Suprapubic skin (tissue), 4 donors: Measurements from ENCODE around the gene OSBP2. TPM values are rescaled to one million over a fixed set of nuclear protein-coding genes. Genes with fewer than 3 reads are reported as not detected.

Experiments
- DNase-seq, 2 donors: peaks; one replicate each; pipeline ENCODE4 v3.0.0-alpha.2; 2019; ENCODE audit warnings: low spot score in 2 of 2
- H3K27ac ChIP-seq: fragments of 200-600 bp; sonication (generic); one replicate; pipeline ENCODE4 v1.5.1; 2019
- H3K27me3 ChIP-seq: fragments of 200-600 bp; sonication (generic); one replicate; pipeline ENCODE4 v1.5.1; 2019
- H3K36me3 ChIP-seq: fragments of 200-600 bp; sonication (generic); one replicate; pipeline ENCODE4 v1.5.1; 2019
- H3K4me1 ChIP-seq: fragments of 200-600 bp; sonication (generic); one replicate; pipeline ENCODE4 v1.5.1; 2019
- H3K4me3 ChIP-seq: fragments of 200-600 bp; sonication (generic); one replicate; pipeline ENCODE4 v1.5.1; 2019; ENCODE audit warnings: mild to moderate bottlenecking
- H3K9me3 ChIP-seq: fragments of 200-600 bp; sonication (generic); one replicate; pipeline ENCODE4 v1.5.1; 2019
- CTCF ChIP-seq, 2 donors: fragments of 200-600 bp in 1 of 2; fragments of 450-650 bp in 1 of 2; sonication (generic) in 1 of 2; IDR thresholded peaks; one replicate each; pipeline ENCODE4 v1.5.1; 2016 to 2019; ENCODE audit warnings: antibody characterized with exemption in 2 of 2, mild to moderate bottlenecking in 1 of 2, moderate library complexity in 1 of 2
- EP300 ChIP-seq: sonication (generic); formaldehyde crosslinking; IDR thresholded peaks from one replicate; pipeline ENCODE4 v1.6.1; 2017; ENCODE audit warnings: antibody characterized with exemption
- POLR2A ChIP-seq, 2 donors: fragments of 450-650 bp; IDR thresholded peaks; one replicate each; pipeline ENCODE4 v1.6.1; 2017; ENCODE audit warnings: antibody characterized with exemption in 2 of 2, mild to moderate bottlenecking in 2 of 2, moderate library complexity in 2 of 2
- POLR2AphosphoS5 ChIP-seq, 3 donors: sonication (generic); formaldehyde crosslinking; IDR thresholded peaks; one replicate each; pipeline ENCODE4 v1.6.1; 2017; ENCODE audit warnings: antibody characterized with exemption in 3 of 3
- WGBS: methylation state at CpG from one replicate; pipeline ENCODE4 v1.1.5; 2018; 5-methylcytosine and 5-hydroxymethylcytosine counted together
- total RNA-seq, 4 donors: library from RNA; depleted of rRNA; stranded (reverse); fragments of >200 nt; gene quantifications; one replicate each; pipeline ENCODE4 v1.1.0, GENCODE V29; 2016

The OSBP2 gene
- total RNA-seq, 4 donors from 2014 or later, result 3.9 to 11.3 (median 6.4) TPM

- 85% methylated on average over 8 of the region's 8 CpGs for WGBS
- peak; percentile 27 to 47 for DNase-seq
- Histone ChIP-seq H3K27me3 (no peaks in the 10 kb centered on the region), H3K4me3 (no peak overlapping the region), H3K4me1 (no peaks in the 10 kb centered on the region), H3K9me3 (no peaks in the 10 kb centered on the region), H3K27ac (no peak overlapping the region), H3K36me3 (peaks cover 4% of the 10 kb centered on the region)
- TF ChIP-seq POLR2AphosphoS5 (IDR thresholded peaks at IDR 0.05), result no peak
- no peak for TF ChIP-seq EP300
- TF ChIP-seq POLR2A (IDR thresholded peaks at IDR 0.05), result no peak
- TF ChIP-seq CTCF (IDR thresholded peaks at IDR 0.05), result no peak
These were observed 171.5 kb downstream of the OSBP2 start for GRCh38 chr22:30866216-30866615.

GRCh38 chr22:30866811-30867271 lies 172.2 kb downstream of the OSBP2 start:
- TF ChIP-seq POLR2AphosphoS5 (IDR thresholded peaks at IDR 0.05) (no peak), POLR2A (IDR thresholded peaks at IDR 0.05) (no peak), CTCF (IDR thresholded peaks at IDR 0.05) (no peak), EP300 (no peak)
- peak; percentile 16 to 50 for DNase-seq

GRCh38 chr22:30867746-30868662 lies 173.3 kb downstream of the OSBP2 start:
- WGBS, result 94% methylated on average over 11 of the region's 19 CpGs

More at GRCh38 chr22:30866811-30867271, 172.2 kb downstream of the OSBP2 start:
- no peaks in the 10 kb centered on the region for H3K9me3 ChIP-seq
- no peak overlapping the region for H3K4me3 ChIP-seq
- no peaks in the 10 kb centered on the region for H3K27me3 ChIP-seq
- WGBS, result 80% methylated on average over 4 of the region's 4 CpGs
- no peaks in the 10 kb centered on the region for H3K4me1 ChIP-seq
- no peak overlapping the region for H3K27ac ChIP-seq
- H3K36me3 ChIP-seq, result peaks cover 4% of the 10 kb centered on the region

GRCh38 chr22:30868663-30869385 lies 174.2 kb downstream of the OSBP2 start:
- WGBS, result 67% methylated on average over 10 of the region's 12 CpGs
- TF ChIP-seq POLR2A (IDR thresholded peaks at IDR 0.05) (no peak), EP300 (no peak), CTCF (IDR thresholded peaks at IDR 0.05) (no peak), POLR2AphosphoS5 (IDR thresholded peaks at IDR 0.05) (no peak)
- Histone ChIP-seq H3K27ac (no peak overlapping the region), H3K9me3 (no peaks in the 10 kb centered on the region), H3K4me3 (no peak overlapping the region), H3K27me3 (no peaks in the 10 kb centered on the region), H3K4me1 (no peaks in the 10 kb centered on the region), H3K36me3 (peaks cover 4% of the 10 kb centered on the region)
- peak; percentile 40 to 68 for DNase-seq

More at GRCh38 chr22:30867746-30868662, 173.3 kb downstream of the OSBP2 start:
- Histone ChIP-seq H3K4me1 (no peaks in the 10 kb centered on the region), H3K27ac (no peak overlapping the region), H3K9me3 (no peaks in the 10 kb centered on the region), H3K27me3 (no peaks in the 10 kb centered on the region), H3K36me3 (peaks cover 4% of the 10 kb centered on the region), H3K4me3 (no peak overlapping the region)
- TF ChIP-seq EP300 (no peak), POLR2AphosphoS5 (IDR thresholded peaks at IDR 0.05) (no peak), CTCF (IDR thresholded peaks at IDR 0.05) (no peak), POLR2A (IDR thresholded peaks at IDR 0.05) (no peak)
- peak; percentile 46 to 65 for DNase-seq
